ENCODE data around the gene LRRIQ1.

The LRRIQ1 gene

GRCh38 chr12:85130646-85131045, 94.5 kb downstream of the LRRIQ1 start:
- TF ChIP-seq CTCF (IDR thresholded peaks at IDR 0.05): no peak

- TF ChIP-seq CTCF (IDR thresholded peaks at IDR 0.05): no peak
These were observed 102.7 kb downstream of the LRRIQ1 start for GRCh38 chr12:85138833-85139232.

GRCh38 chr12:85147331-85147730, 111.2 kb downstream of the LRRIQ1 start:
- TF ChIP-seq CTCF (IDR thresholded peaks at IDR 0.05): no peak

- no peak for TF ChIP-seq CTCF (IDR thresholded peaks at IDR 0.05)
These were observed 116.2 kb downstream of the LRRIQ1 start for GRCh38 chr12:85152311-85152729.

GRCh38 chr12:85155791-85156190, 119.6 kb downstream of the LRRIQ1 start:
- peak; percentile 50 for TF ChIP-seq CTCF (IDR thresholded peaks at IDR 0.05)

- TF ChIP-seq CTCF (IDR thresholded peaks at IDR 0.05): no peak; the same call in 1 of the 2 replicates
These were observed 120.4 kb downstream of the LRRIQ1 start for GRCh38 chr12:85156569-85156968.

- TF ChIP-seq CTCF (IDR thresholded peaks at IDR 0.05): no peak
These were observed 121.0 kb downstream of the LRRIQ1 start for GRCh38 chr12:85157035-85157603.

- no peak for TF ChIP-seq CTCF (IDR thresholded peaks at IDR 0.05)
These were observed 127.7 kb downstream of the LRRIQ1 start for GRCh38 chr12:85163752-85164321.

Measured in LNCAP (cell line).